HG03342 (cell line): ENCODE data around the gene ANO2.

ENCODE experiments used
- ATAC-seq: cut with Tn5 transposase; IDR thresholded peaks from one replicate; pipeline ENCODE4 v1.9.1; 2021; ENCODE audit warnings: mild to moderate bottlenecking, moderate library complexity; ENCODE audit not compliant: unreplicated experiment

Gene ANO2

GRCh38 chr12:5945071-5946008 is at the start of gene ANO2:
ANO2 (minus strand) TSS chr12:5945259; CDS start chr12:5945217, 42 bp downstream.
- ATAC-seq: no peak

- ATAC-seq: no peak
These were observed 44.6 kb upstream of the ANO2 start for GRCh38 chr12:5989621-5990020.

GRCh38 chr12:5988659-5989116 is 43.6 kb upstream of the ANO2 start:
- ATAC-seq: no peak

- no peak for ATAC-seq
These were observed 43.0 kb upstream of the ANO2 start for GRCh38 chr12:5988088-5988487.

GRCh38 chr12:5987573-5987972 is 42.5 kb upstream of the ANO2 start:
- ATAC-seq: no peak

- ATAC-seq: no peak
These were observed 40.4 kb upstream of the ANO2 start for GRCh38 chr12:5985471-5985870.

GRCh38 chr12:5984873-5985272 is 39.8 kb upstream of the ANO2 start:
- ATAC-seq: no peak

- no peak for ATAC-seq
These were observed 37.0 kb upstream of the ANO2 start for GRCh38 chr12:5982106-5982505.

GRCh38 chr12:5977556-5977955 is 32.5 kb upstream of the ANO2 start:
- no peak for ATAC-seq

GRCh38 chr12:5976711-5977110 is 31.7 kb upstream of the ANO2 start:
- no peak for ATAC-seq

GRCh38 chr12:5976196-5976595 is 31.1 kb upstream of the ANO2 start:
- no peak for ATAC-seq

GRCh38 chr12:5973461-5974115 is 28.5 kb upstream of the ANO2 start:
- ATAC-seq: no peak

GRCh38 chr12:5972387-5972786 is 27.3 kb upstream of the ANO2 start:
- ATAC-seq: no peak

GRCh38 chr12:5971194-5971850 is 26.3 kb upstream of the ANO2 start:
- ATAC-seq: no peak

- no peak for ATAC-seq
These were observed 25.1 kb upstream of the ANO2 start for GRCh38 chr12:5969974-5970690.

GRCh38 chr12:5969156-5969973 is 24.3 kb upstream of the ANO2 start:
- ATAC-seq: no peak

- no peak for ATAC-seq
These were observed 22.8 kb upstream of the ANO2 start for GRCh38 chr12:5967645-5968415.

GRCh38 chr12:5966486-5967095 is 21.5 kb upstream of the ANO2 start:
- ATAC-seq: no peak

- no peak for ATAC-seq
These were observed 20.9 kb upstream of the ANO2 start for GRCh38 chr12:5965950-5966383.
